ENCODE data around the gene JAKMIP3. TPM values are rescaled to one million over a fixed set of nuclear protein-coding genes. Genes with fewer than 3 reads are reported as not detected.

The JAKMIP3 gene
- total RNA-seq, 1 experiment from 2014 or later: 0.17 TPM

GRCh38 chr10:132096223-132096622 is 30.5 kb downstream of the JAKMIP3 start:
- no peaks in the 10 kb centered on the region for H3K9me2 ChIP-seq (ENCODE audit: insufficient read depth)
- no peaks in the 10 kb centered on the region for H3K27me3 ChIP-seq (ENCODE audit: insufficient read depth, low read length)
- POLR2A ChIA-PET: no interaction called here
- no TSS peak for BruUV-seq (replicated peaks)
- ATAC-seq (peak; percentile 86), DNase-seq (ENCODE audit: low read depth, low spot score) (peak; percentile 29)
- H3K9ac ChIP-seq (ENCODE audit: low read length): no peak overlapping the region
- no peak overlapping the region for H3K27ac ChIP-seq (ENCODE audit: low read depth, low read length)
- H3K36me3 ChIP-seq (ENCODE audit: control insufficient read depth in 1 of 2, insufficient read depth in 2 of 2, low read length in 2 of 2): no peaks in the 10 kb centered on the region
- H3K4me2 ChIP-seq (ENCODE audit: low read length): peak overlapping the region; percentile 55
- no peaks in the 10 kb centered on the region for H3K79me2 ChIP-seq (ENCODE audit: insufficient read depth, low read length)
- no peaks in the 10 kb centered on the region for H3K9me3 ChIP-seq (ENCODE audit: control insufficient read depth in 1 of 2, insufficient read depth in 1 of 2, low read depth in 1 of 2, low read length in 2 of 2)
- 0 out of 4 replicates have a peak overlapping the region, but pooled peaks of 1 of the 2 experiments have one; percentile 8 for H3K4me3 ChIP-seq (replicated peaks in 1 of 2; ENCODE audit: low read depth in 1 of 2, low read length in 2 of 2)
- intact Hi-C loops (cut with micrococcal nuclease): no loop called here
- H2AFZ ChIP-seq (ENCODE audit: low read depth, low read length, poor library complexity, severe bottlenecking): no peak overlapping the region
- H4K20me1 ChIP-seq (ENCODE audit: insufficient read depth): no peaks in the 10 kb centered on the region
- RAD21 ChIA-PET (ENCODE audit: low non-redundant PET in 1 of 2, low total read pairs in 2 of 2, uncharacterized antibody in 2 of 2, unreplicated experiment in 2 of 2): no interaction called here
- CTCF ChIA-PET: no interaction called here
- peaks cover 17 to 26% of the 10 kb centered on the region in 2 experiments for H3K4me1 ChIP-seq (ENCODE audit: control insufficient read depth in 1 of 2, insufficient read depth in 2 of 2, low read length in 2 of 2)
- peak; percentile 87 for TF ChIP-seq TCF7L2 (IDR thresholded peaks at IDR 0.05; ENCODE audit: borderline replicate concordance, extremely low read depth, insufficient read depth, insufficient read length)
- TF ChIP-seq SIN3A (IDR thresholded peaks at IDR 0.05; ENCODE audit: low read depth): no peak
- TF ChIP-seq ATF3 (IDR thresholded peaks at IDR 0.05): no peak
- no peak for TF ChIP-seq EGR1 (IDR thresholded peaks at IDR 0.05; ENCODE audit: low read depth)
- peak; percentile 73 for TF ChIP-seq FOSL1 (IDR thresholded peaks at IDR 0.05; ENCODE audit: low read depth)
- peak; percentile 46; the same call in 1 of the 2 replicates for TF ChIP-seq SP1 (IDR thresholded peaks at IDR 0.05; ENCODE audit: low read depth)
- no peak for TF ChIP-seq ZBTB33 (IDR thresholded peaks at IDR 0.05; ENCODE audit: extremely low read depth, insufficient replicate concordance, low read length)
- TF ChIP-seq POLR2AphosphoS5 (IDR thresholded peaks at IDR 0.05; ENCODE audit: low read depth, low read length): no peak
- no peak for TF ChIP-seq EZH2phosphoT487 (IDR thresholded peaks at IDR 0.05; ENCODE audit: borderline replicate concordance)
- no peak for TF ChIP-seq EZH2 (IDR thresholded peaks at IDR 0.05)
- TF ChIP-seq JUND (IDR thresholded peaks at IDR 0.05): peak; percentile 70
- no peak for TF ChIP-seq ZNF274 (IDR thresholded peaks at IDR 0.05; ENCODE audit: low read depth, low read length)
- TF ChIP-seq ZFX (IDR thresholded peaks at IDR 0.05): no peak
- TF ChIP-seq ELF1 (IDR thresholded peaks at IDR 0.05; ENCODE audit: borderline replicate concordance, low read depth): no peak
- TF ChIP-seq POLR2A (IDR thresholded peaks at IDR 0.05; ENCODE audit: borderline replicate concordance, extremely low read depth, insufficient read depth, insufficient read length): no peak
- TF ChIP-seq RAD21 (IDR thresholded peaks at IDR 0.05; ENCODE audit: low read depth): no peak
- no peak for TF ChIP-seq SRF (IDR thresholded peaks at IDR 0.05; ENCODE audit: low read depth)
- peak; percentile 32; the same call in 1 of the 2 replicates for TF ChIP-seq CBX3 (IDR thresholded peaks at IDR 0.05; ENCODE audit: low read depth)
- no peak for TF ChIP-seq CTCF (IDR thresholded peaks at IDR 0.05 in 2 of 3, conservative IDR thresholded peaks at IDR 0.05 in 1 of 3; ENCODE audit: borderline replicate concordance in 1 of 3, insufficient read depth in 1 of 3, low read depth in 2 of 3, low read length in 2 of 3)
- no peak for TF ChIP-seq REST (IDR thresholded peaks at IDR 0.05; ENCODE audit: low read depth)
- no peak for TF ChIP-seq CEBPB (IDR thresholded peaks at IDR 0.05; ENCODE audit: low read depth)
- peak; percentile 82 for TF ChIP-seq MAX (IDR thresholded peaks at IDR 0.05)
